ENCODE measurements around the gene SEMA6A. TPM values are rescaled to one million over a fixed set of nuclear protein-coding genes. Genes with fewer than 3 reads are reported as not detected.

SEMA6A gene
- total and polyA plus RNA-seq, 2 experiments from 2014 or later = 13.2 to 27.6 TPM

- Histone ChIP-seq H3K9me3 (ENCODE audit: low read depth) (no peaks in the 10 kb centered on the region), H3K27ac (no peak overlapping the region), H3K27me3 (no peaks in the 10 kb centered on the region), H3K36me3 (no peaks in the 10 kb centered on the region), H3K4me3 (no peak overlapping the region), H3K4me1 (ENCODE audit: low read depth) (no peaks in the 10 kb centered on the region)
- TF ChIP-seq, protein P1, sequence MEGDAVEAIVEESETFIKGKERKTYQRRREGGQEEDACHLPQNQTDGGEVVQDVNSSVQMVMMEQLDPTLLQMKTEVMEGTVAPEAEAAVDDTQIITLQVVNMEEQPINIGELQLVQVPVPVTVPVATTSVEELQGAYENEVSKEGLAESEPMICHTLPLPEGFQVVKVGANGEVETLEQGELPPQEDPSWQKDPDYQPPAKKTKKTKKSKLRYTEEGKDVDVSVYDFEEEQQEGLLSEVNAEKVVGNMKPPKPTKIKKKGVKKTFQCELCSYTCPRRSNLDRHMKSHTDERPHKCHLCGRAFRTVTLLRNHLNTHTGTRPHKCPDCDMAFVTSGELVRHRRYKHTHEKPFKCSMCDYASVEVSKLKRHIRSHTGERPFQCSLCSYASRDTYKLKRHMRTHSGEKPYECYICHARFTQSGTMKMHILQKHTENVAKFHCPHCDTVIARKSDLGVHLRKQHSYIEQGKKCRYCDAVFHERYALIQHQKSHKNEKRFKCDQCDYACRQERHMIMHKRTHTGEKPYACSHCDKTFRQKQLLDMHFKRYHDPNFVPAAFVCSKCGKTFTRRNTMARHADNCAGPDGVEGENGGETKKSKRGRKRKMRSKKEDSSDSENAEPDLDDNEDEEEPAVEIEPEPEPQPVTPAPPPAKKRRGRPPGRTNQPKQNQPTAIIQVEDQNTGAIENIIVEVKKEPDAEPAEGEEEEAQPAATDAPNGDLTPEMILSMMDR (IDR thresholded peaks at IDR 0.05; ENCODE audit: low read depth, low read length) = no peak
- no peak for DNase-seq (ENCODE audit: low read depth in 1 of 2, low spot score in 1 of 2)
Observed at GRCh38 chr5:116598911-116599310, 24.3 kb upstream of the SEMA6A start.

- no peaks in the 10 kb centered on the region for H3K36me3 ChIP-seq
- H3K4me1 ChIP-seq (ENCODE audit: low read depth) = no peaks in the 10 kb centered on the region
- no peaks in the 10 kb centered on the region for H3K27me3 ChIP-seq
- TF ChIP-seq, protein P1 (IDR thresholded peaks at IDR 0.05; ENCODE audit: low read depth, low read length) = no peak
- no peak overlapping the region for H3K27ac ChIP-seq
- no peaks in the 10 kb centered on the region for H3K9me3 ChIP-seq (ENCODE audit: low read depth)
- no peak overlapping the region for H3K4me3 ChIP-seq
- DNase-seq (ENCODE audit: low read depth in 1 of 2, low spot score in 1 of 2) = no peak
Observed at GRCh38 chr5:116595498-116595897, 20.9 kb upstream of the SEMA6A start.

GRCh38 chr5:116593340-116593739 is 18.7 kb upstream of the SEMA6A start:
- TF ChIP-seq, protein P1 (IDR thresholded peaks at IDR 0.05; ENCODE audit: low read depth, low read length) = no peak
- no peaks in the 10 kb centered on the region for H3K9me3 ChIP-seq (ENCODE audit: low read depth)
- H3K36me3 ChIP-seq = no peaks in the 10 kb centered on the region
- no peak overlapping the region for H3K27ac ChIP-seq
- no peak for DNase-seq (ENCODE audit: low read depth in 1 of 2, low spot score in 1 of 2)
- H3K27me3 ChIP-seq = no peaks in the 10 kb centered on the region
- no peaks in the 10 kb centered on the region for H3K4me1 ChIP-seq (ENCODE audit: low read depth)
- H3K4me3 ChIP-seq = no peak overlapping the region

DNA sequence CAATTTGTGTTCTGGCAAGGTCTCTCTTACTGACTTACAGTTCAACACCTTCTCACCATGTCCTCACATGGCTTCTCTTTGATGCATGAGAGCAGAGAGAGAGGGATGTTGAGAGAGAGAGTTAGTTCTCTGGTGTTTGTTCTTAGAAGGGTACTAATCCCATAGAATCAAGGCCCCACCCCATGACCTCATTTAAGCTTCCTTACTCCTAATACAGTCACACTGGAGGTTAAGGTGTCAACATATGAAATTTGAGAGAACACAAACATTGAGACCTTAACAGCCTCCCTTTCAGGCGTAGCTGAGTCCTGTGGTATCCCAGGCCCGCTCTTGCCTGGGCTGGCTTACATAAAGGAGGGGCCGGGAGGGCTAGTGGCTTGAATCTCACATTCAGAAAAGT is 10.6 kb upstream of the SEMA6A start:
- H3K36me3 ChIP-seq = no peaks in the 10 kb centered on the region
- TF ChIP-seq, protein P1 (IDR thresholded peaks at IDR 0.05; ENCODE audit: low read depth, low read length) = no peak

GRCh38 chr5:116583862-116584222 is 9.2 kb upstream of the SEMA6A start:
- TF ChIP-seq, protein P1 (IDR thresholded peaks at IDR 0.05; ENCODE audit: low read depth, low read length) = no peak

More for the DNA sequence above, 10.6 kb upstream of the SEMA6A start:
- H3K27ac ChIP-seq = no peak overlapping the region
- no peaks in the 10 kb centered on the region for H3K4me1 ChIP-seq (ENCODE audit: low read depth)
- H3K27me3 ChIP-seq = peaks cover 3% of the 10 kb centered on the region
- no peak for DNase-seq (ENCODE audit: low read depth in 1 of 2, low spot score in 1 of 2)
- H3K9me3 ChIP-seq (ENCODE audit: low read depth) = no peaks in the 10 kb centered on the region
- no peak overlapping the region for H3K4me3 ChIP-seq

More at GRCh38 chr5:116583862-116584222, 9.2 kb upstream of the SEMA6A start:
- Histone ChIP-seq H3K4me1 (ENCODE audit: low read depth) (no peaks in the 10 kb centered on the region), H3K27me3 (peaks cover 3% of the 10 kb centered on the region), H3K36me3 (no peaks in the 10 kb centered on the region), H3K4me3 (no peak overlapping the region), H3K9me3 (ENCODE audit: low read depth) (no peaks in the 10 kb centered on the region), H3K27ac (no peak overlapping the region)
- DNase-seq (ENCODE audit: low read depth in 1 of 2, low spot score in 1 of 2) = peak in 1 of 2 donors; percentile 2

Data from cardiac muscle cell (in vitro differentiated cells and primary cell).